NCI-H345 treated with DMSO at 0.1 percent for 48 hours (cell line): Measurements from ENCODE around the gene EIF2S1.
"Not testable (repeated sequence)": the region's sequence is repeated elsewhere in the genome, so short reads cannot be mapped to it uniquely, and the experiment has no call there.

Experiments
- DNase-seq: peaks from one replicate; lab custom pipeline; 2025; ENCODE audit not compliant: unreplicated experiment; lab: John Stamatoyannopoulos, UW

Gene EIF2S1

DNA sequence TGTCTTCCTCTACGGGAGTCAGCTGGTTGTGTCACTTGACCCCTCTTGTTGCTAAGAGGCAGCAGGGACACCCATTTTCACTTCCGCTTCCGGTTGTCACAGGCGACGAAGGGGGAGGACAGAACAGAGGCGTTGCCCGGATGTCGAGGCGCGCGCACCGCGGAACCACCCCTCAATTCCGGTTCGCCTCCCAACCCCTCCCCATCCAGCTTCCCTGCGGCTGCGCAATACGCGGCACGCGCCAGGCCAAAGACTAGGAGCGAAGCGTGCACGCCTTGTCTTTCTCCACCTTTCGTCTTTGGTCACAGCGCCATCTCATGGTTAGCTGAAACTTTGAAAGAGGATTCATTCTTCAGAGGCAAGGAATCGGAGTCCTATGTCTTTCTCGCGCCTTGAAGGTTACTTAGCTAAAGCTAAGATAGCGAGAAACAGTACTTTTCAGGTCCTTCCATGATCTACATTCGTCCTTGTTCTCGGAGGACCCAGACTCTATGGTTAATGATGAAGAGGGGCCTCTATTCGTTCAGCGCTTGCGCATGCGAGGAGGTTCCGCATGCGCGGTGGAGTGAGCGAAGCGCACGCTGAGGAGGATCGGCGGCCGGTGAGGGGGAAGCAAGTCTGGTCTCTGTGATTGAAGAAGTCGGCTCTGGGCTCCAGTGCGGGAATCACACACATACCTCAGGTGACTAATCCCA lies at the start of gene EIF2S1, which contains the start of gene ATP6V1D:
EIF2S1 (plus strand) TSS at position 554 of the 695 bp plus-strand sequence. CDS start 4,440 bp downstream, outside the sequence.
ATP6V1D (minus strand) TSS at position 30 of the 695 bp plus-strand sequence. CDS start 106 bp downstream, outside the sequence.
- peak; percentile 97 for DNase-seq

DNA sequence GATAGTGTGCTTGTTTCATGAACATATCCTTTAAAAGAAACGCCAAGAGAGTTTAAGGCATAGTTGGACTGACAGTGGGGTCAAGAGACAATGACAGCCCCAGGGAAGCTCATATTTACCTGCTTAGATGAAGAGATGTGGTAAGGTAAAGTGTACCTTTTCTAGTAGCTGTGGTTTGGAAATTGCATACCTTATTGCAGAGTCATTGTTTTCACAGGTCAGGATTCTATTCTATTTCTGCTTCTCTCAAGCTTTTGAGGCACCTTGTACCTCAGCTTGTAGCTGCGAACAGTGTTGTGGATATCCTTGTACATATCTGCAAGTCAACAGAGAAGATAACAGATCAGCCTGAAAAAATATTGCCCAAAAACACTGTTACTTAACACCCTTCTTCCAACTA lies 48.3 kb upstream of the EIF2S1 start:
- no peak for DNase-seq

GRCh38 chr14:67313153-67313552 lies 47.0 kb upstream of the EIF2S1 start:
- no peak for DNase-seq

GRCh38 chr14:67317822-67318221 lies 42.3 kb upstream of the EIF2S1 start:
- DNase-seq, result no peak

DNA sequence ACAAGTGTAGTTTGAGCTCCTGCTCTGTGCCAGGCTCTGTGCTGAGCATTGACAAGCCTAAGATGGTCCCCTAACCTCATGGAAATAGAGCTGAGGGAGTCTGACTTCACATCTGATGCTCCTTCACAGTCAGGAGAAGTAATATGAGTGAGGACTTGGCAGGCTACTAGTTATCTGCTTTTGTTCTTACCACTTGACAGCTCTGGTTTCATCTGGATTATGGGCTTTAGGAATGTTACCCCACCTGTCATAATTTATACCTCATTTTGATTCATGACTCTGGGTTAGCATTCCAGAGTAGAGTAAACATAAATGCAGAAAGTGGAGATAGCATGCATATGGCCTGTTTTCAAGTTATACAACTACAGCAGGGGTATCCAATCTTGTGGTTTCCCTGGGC lies 41.0 kb upstream of the EIF2S1 start:
- no peak for DNase-seq

GRCh38 chr14:67329666-67330065 lies 30.5 kb upstream of the EIF2S1 start:
- not testable (repeated sequence) for DNase-seq

GRCh38 chr14:67331368-67332125 lies 28.6 kb upstream of the EIF2S1 start:
- no peak for DNase-seq

DNA sequence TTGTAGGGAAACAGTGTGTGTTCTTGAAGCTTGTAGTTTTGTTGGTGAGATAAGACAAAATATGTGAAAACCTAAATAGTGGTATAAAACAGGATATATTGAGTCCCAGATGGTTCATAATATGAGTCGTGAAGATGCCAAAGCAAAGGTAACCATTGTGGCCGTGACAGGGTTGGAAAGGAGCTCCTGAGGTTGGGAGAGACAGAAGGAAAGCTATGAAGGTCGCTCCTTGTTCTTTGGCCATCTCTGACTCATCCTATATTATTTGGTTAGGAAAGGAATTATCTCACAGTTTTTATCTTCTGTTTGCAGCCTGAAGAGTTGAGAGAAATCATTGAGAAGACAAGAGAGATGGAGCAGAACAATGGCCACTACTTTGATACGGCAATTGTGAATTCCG lies 27.7 kb upstream of the EIF2S1 start:
- DNase-seq, result no peak

DNA sequence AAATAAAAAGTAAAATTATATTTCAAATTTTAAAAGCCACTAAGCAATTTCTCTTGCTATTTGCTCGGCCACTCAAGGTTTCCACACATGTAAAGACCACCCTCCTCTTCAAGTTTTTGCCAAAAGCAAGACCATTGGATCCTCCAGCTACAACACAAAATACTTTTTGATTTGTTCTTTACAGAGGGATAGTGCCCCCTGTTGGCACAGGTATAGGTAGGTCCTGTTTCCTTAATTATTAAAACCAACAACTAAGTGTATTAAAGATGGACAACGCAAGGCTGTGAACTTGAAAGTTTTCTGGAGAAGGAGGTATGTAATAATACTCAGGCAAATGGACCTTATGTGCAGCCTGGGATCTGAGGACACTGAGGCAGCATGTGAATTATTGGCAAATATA lies 24.3 kb upstream of the EIF2S1 start:
- DNase-seq, result no peak

DNA sequence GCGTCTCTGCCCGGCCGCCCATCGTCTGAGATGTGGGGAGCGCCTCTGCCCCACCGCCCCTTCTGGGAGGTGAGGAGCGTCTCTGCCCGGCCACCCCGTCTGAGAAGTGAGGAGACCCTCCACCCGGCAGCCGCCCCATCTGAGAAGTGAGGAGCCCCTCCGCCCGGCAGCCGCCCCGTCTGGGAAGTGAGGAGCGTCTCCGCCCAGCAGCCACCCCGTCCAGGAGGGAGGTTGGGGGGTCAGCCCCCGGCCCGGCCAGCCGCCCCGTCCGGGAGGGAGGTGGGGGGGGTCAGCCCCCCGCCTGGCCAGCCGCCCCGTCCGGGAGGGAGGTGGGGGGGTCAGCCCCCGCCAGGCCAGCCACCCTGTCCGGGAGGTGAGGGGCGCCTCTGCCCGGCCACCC lies 18.9 kb upstream of the EIF2S1 start:
- DNase-seq, result not testable (repeated sequence)

DNA sequence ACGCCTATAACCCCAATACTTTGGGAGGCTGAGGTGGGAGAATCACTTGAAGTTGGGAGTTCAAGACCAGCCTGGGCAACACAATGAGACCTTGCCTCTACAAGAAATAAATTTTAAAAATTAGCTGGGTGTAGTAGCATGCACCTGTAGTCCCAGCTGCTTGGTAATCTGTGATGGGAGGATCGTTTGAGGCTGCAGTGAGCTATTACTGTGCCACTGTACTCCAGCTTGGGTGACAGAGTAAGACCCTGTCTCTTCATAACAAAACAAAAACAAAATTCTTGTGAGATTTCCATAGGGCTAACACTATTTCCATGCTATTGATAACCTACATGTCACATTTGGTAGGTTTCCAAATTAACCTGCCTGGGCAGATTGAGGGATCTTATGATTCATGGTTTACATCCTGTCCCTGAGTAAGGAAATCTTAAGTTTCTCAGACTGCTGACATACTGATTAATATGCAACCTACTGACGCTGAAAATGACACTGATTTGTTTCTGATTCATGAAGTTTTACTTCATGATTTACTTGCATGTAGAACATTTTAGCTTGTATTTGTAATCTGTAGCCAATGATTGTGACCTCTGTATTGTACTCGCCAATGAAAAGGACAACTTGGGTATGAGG lies 16.4 kb upstream of the EIF2S1 start:
- no peak for DNase-seq

DNA sequence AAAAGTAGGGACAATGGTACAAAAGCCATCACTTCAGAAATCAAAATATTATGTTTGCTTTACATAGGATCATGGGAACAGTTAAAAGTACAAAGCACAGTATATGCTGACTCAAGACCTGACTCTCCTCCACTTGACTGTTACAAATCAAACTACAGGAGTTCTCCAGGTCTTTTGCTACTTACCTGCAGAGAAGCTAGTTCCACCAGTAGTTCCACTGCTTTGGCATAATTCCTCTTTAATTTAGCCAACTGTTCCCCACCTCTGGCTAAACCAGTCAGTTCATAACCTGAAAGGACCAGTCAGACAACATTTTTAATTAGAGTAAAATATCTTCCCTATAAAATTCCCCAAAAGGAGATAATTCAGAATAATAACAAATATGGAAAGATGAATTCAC lies 14.5 kb upstream of the EIF2S1 start:
- DNase-seq, result no peak

- DNase-seq, result no peak
Observed at GRCh38 chr14:67352055-67352454, 8.1 kb upstream of the EIF2S1 start.

- DNase-seq, result no peak
Observed at GRCh38 chr14:67357186-67357968, 2.8 kb upstream of the EIF2S1 start.

DNA sequence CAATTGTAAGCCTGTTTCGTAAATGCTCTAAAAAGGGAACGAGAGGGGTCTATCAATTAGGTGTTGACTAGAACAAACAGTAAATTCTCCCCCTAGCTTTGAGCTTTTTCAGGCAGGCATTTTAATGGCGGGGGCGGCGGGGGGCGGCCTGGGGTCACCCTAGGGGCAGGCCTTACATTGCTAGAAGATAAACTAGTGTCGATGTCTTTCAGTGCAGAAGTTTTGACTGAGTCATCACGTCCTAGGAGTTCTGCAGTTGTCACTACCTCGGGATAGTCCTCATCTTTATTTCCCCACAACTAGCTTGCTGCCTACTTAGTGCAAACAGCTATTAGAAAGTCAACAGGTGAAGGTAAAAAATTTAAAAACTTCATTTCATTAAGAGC lies 2.2 kb upstream of the EIF2S1 start:
- no peak for DNase-seq

DNA sequence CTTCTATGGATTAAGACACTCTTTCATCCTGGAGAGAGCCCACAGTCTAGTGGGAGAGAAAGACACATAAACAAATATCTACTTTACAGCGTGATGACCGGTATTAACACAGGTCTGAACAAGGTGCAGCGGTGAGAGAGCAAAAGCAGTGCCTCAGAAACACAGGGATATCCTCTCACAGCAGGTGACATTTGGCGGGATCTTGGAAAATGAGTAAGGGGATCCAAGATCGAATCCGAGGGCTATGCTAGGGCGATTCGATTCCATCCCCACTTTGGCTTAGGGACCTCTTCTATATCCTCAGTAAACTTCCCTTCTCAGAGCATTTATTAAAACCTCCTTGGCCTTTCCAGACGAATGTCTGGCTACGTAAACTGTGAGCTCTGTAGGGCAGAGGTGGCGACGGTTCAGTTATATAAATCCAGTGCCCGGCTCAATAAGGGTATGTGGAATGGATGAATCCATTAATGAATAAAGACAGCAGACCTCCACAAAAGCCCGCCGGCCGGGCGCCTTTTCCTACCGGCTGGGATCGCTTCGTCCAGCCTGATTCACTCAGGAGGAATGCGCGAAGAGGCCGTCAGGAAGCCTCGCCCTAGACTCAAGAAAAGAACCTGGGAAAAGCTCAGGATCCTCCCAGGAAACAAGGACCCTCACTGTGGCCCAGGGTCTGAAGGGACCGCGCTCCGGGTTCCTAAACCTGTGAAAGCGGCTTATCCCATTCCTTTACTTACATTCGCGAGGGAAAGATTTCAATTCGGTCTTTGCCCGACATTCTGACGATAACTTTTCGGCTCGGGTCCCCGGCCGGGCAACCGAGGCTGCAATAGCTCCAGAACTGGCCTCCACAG lies 979 bp upstream of the EIF2S1 start:
- DNase-seq, result no peak

- DNase-seq, result no peak
Observed at GRCh38 chr14:67360470-67361206, 510 bp downstream of the EIF2S1 start.

DNA sequence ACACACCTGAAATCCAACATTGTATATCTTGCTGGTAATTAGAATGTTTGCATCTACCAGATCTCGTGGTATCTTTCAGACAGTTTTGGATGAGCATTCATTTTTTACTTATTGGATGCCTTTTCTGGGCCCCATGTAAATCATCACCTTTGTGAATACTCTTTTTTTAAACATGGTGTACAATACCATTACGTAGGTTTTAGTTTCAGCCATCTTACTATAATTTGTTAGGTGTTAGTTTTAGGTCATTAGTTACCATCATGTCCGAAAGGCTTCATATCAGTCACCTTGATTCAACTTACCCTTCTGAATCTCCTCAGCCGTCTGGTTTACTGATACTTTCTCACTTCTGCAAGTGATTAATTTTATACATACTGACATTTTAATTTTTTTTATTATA lies 5.3 kb downstream of the EIF2S1 start:
- DNase-seq, result no peak

- no peak for DNase-seq
Observed at GRCh38 chr14:67370830-67371229, 10.7 kb downstream of the EIF2S1 start.
